GM19023 (cell line): ENCODE measurements around the gene TDO2.
"Not testable (repeated sequence)": the region's sequence is repeated elsewhere in the genome, so short reads cannot be mapped to it uniquely, and the experiment has no call there.

Source experiments
- ATAC-seq: cut with Tn5 transposase; IDR thresholded peaks from one replicate; pipeline ENCODE4 v1.9.1; 2021; ENCODE audit warnings: mild to moderate bottlenecking, moderate library complexity; ENCODE audit not compliant: unreplicated experiment

The TDO2 gene

DNA sequence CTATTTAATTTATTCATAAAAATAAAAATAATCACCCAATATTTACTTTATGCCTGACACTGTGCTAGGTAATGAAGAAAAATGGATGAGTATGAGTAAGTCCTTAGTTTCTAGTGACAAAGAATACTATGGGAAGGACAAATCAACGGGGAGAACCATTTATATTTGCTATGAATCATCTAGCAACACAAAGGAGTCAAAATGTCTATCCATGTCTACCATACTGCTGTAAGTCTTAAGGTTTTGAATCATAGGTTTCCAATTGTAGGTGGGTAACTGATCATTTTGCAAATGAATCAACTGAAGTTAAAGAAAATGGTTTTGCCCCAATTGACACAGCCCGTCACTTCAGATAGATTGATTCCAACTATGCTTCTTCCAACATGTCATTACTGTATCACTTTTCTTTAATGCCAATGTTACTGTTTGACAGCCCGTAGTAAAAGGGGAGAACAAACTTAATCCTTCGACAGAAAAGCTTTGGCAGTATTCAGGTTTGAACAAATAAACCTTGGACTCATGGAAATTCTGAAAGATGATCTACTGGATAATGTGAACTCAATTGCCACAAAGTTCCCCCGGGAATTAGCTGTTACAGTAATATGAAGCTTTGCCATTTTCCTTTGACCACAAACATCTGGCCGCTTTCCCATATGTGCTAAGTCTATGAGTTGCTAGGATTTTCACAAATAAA, 3.2 kb downstream of the TDO2 start:
- no peak for ATAC-seq

DNA sequence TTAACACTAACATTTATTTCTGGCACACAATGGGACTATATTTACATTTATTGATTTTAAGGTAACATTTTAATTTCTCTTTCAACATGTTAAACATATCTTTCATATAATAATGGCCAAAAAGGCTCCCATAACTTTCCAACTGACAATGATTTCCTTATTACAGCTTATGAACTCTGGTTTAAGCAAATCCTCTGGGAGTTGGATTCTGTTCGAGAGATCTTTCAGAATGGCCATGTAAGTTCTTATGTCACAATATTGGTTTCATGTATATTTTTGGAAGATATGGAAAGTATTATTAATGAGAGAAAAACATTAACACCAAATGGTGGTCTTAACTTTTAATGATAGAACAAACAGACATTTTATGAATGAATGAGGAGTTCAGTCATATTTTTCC, 4.1 kb downstream of the TDO2 start:
- no peak for ATAC-seq

GRCh38 chr4:155908187-155909139, 5.0 kb downstream of the TDO2 start:
- ATAC-seq = peak; percentile 66

- no peak for ATAC-seq
Measured at GRCh38 chr4:155909615-155910226, 6.2 kb downstream of the TDO2 start.

GRCh38 chr4:155911905-155912304, 8.4 kb downstream of the TDO2 start:
- no peak for ATAC-seq

GRCh38 chr4:155914782-155915181, 11.3 kb downstream of the TDO2 start:
- no peak for ATAC-seq

DNA sequence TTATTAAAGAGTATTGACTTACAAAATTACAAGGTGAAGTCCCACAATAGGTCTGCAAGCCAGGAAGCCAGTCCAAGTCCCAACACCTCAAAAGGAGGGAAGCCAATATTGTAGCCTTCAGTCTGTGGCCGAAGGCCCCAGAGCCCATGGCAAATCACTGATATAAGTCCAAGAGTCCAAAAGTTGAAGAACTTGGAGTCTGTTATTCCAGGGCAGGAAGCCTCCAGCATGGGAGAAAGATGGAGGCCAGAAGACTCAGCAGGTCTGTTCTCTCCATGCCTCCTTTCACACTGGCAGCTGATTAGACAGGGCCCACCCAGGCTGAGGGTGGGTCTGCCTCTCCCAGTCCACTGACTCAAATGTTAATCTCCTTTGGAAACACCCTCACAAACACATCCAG, 18.1 kb downstream of the TDO2 start:
- no peak for ATAC-seq

DNA sequence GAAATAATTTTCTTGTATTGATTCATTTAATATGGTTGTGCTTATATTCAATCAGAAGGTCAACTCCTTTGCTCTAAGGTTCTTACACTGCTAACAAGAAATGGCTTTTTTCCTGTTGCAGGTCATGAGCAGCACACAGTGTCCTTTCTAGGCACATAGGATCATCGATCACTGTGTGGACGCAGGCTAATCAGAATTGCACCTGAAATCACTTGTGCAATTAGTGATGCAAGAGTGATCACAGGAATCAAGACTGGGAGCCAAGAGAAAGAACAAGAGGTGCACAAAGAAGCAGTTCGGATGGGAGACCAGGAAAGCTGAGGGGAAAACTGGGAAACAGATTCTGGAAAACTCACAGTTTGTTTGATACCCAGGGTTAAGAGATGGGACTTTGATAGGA, 21.1 kb downstream of the TDO2 start:
- no peak for ATAC-seq

GRCh38 chr4:155929833-155930232, 26.3 kb downstream of the TDO2 start:
- ATAC-seq = no peak

DNA sequence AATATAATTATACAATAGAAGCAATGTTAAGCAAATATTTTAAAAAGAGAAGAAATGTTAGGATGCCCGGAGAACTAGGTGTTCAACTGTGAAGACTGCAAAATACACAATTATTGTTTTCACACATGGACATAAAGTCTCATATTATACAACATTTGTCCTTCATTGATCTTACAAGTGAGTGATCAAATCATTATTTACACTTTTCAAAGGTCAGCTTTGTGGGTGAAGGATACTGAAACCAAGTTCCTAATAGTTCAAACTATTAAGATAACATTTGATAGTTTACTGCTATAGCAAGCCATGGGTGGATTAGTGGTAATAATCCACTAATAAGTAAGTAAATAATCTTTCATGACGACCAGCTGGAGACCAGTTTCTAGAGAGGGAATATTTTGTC, 26.8 kb downstream of the TDO2 start:
- no peak for ATAC-seq

GRCh38 chr4:155931634-155932033, 28.1 kb downstream of the TDO2 start:
- ATAC-seq = no peak

- ATAC-seq = not testable (repeated sequence)
Measured at GRCh38 chr4:155934634-155935033, 31.1 kb downstream of the TDO2 start.

DNA sequence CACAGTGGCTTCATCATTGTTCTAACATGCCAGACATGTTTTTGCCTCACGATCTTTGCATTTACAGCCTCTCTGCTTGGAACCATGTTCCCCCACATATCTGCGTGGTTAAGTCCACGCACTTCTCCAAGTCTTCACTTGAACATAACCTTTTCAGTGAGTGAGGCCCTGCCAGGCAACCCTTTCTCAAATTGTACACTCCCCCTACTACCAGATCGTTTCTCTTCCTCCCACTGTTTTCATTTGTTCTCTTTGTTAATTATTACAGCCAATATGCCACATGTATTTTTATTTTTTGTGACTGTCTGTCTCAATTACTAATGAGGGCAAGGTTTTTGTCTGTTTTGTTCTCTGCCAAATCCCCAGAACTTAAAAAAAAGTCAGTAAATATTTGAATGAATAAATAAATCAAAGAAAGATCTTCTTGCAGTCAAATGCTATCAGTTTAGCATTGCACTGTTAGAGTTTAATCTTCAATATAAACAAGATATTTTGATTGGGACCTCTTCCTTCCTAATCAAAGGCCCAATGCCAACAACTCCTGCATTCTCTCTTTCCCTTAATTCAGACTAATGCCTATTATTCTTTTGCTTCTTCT, 32.0 kb downstream of the TDO2 start:
- no peak for ATAC-seq

DNA sequence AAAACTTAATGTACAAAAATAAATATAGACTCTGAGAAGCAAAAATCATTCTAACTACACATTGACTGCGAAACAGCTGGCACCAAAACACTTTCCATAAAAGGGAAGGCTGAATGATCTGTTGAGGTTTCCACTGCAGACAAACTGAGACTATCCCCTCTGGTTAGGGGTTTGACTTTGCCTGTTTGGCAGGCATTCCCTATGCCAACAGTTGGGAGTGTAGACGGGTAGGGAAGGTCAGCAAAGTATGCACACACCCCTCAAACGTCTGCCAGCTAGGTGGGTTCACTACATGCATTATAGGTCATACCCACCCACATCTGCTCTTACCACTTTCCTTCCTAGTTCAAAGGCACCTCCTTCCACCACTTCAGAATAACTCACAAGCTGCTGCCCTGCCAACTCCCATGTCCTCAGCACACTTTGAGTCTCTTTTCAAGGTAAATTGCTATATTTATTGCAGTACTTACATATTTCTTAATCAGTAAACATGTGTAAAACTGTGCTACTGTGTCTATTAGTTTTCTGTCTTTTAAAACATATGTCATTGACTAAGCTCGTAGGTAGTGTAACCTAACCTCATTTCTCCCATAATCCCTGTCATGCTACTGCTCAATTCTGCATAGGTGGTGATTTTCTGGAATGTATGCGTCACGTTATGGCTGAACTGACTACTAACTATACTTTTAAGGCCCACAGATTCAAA, 37.7 kb downstream of the TDO2 start:
- ATAC-seq = no peak

DNA sequence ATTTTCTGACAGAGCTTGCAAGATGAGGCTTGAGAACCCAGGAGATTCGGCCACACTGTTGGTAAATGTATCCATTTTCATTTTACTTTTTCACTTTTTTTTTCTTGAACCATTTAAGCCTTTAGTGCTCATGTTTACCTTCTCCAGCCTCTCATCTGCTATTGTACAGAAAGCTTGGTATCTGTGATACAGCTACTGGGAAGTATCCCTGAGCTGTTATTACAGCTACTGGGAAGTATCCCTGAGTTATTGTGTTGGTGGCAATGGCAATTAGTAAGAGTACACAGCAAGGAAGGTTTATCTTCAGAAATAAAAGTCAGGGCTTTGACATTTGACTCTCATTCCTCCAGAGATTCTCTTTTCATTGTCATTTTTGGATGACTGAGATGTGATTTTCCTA, 38.3 kb downstream of the TDO2 start:
- no peak for ATAC-seq

- ATAC-seq = no peak
Measured at GRCh38 chr4:155943605-155944291, 40.3 kb downstream of the TDO2 start.

GRCh38 chr4:155944516-155944915, 41.0 kb downstream of the TDO2 start:
- ATAC-seq = no peak

- no peak for ATAC-seq
Measured at GRCh38 chr4:155946486-155946885, 43.0 kb downstream of the TDO2 start.

DNA sequence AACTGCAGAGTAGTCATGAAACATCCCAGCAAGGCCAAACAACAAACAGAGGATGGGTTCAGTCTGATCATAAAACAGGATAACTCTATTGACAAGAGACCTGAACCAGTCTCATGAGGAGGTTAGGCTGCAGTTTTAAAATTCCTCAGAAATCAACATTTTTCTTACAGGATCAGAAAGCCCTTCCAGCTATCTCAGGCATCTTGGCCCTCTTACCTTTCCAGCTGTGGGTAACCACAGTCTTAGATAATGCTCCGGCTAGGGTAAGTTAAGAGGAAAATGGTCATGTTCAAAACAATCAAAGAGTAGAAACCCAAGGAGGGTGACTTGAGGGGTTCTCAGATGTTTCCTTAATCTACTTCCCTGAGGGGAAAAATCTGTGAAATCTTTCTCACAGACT, 45.0 kb downstream of the TDO2 start:
- no peak for ATAC-seq

GRCh38 chr4:155950461-155950860, 47.0 kb downstream of the TDO2 start:
- no peak for ATAC-seq
